ENCODE measurements around the gene EBLN2.

EBLN2 gene

GRCh38 chr3:73107215-73107614, 45.8 kb downstream of the EBLN2 start:
- no peak for DNase-seq (ENCODE audit: low read depth in 2 of 2)

GRCh38 chr3:73107676-73108187, 46.3 kb downstream of the EBLN2 start:
- DNase-seq (ENCODE audit: low read depth in 2 of 2), result no peak

GRCh38 chr3:73108750-73109149, 47.3 kb downstream of the EBLN2 start:
- DNase-seq (ENCODE audit: low read depth in 2 of 2), result no peak

GRCh38 chr3:73110530-73110929, 49.1 kb downstream of the EBLN2 start:
- no peak for DNase-seq (ENCODE audit: low read depth in 2 of 2)

All from activated CD4-positive, alpha-beta T cell treated with anti-CD3 and anti-CD28 coated beads for 24 hours (primary cell).